GM18867 (cell line): ENCODE data around the gene DSCAM.

Experiments used
- ATAC-seq: cut with Tn5 transposase; IDR thresholded peaks from one replicate; pipeline ENCODE4 v1.9.1; 2021; ENCODE audit warnings: mild to moderate bottlenecking, moderate library complexity; ENCODE audit not compliant: unreplicated experiment

Gene DSCAM

GRCh38 chr21:40021558-40022351 lies 825.2 kb downstream of the DSCAM start:
- no peak for ATAC-seq

- ATAC-seq, result no peak
Observed at GRCh38 chr21:40020651-40021050, 826.3 kb downstream of the DSCAM start.

GRCh38 chr21:40018871-40019475 lies 828.0 kb downstream of the DSCAM start:
- no peak for ATAC-seq

DNA sequence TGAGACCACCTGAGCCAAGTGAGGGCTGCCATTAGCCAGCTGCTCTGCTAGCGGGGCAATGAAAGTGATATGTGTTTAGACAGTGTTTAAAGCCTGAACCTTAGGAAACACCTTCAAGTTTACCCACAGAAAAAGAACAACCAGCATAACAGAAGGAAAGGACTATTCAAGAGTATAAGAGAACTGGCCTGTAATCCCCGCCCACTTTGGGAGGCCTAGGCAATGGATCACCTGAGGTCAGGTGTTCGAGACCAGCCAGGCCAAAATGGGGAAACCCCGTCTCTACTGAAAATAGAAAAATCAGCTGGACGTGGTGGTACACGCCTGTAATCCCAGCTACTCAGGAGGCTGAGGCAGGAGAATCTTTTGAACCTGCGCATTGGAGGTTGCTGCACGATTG lies 830.3 kb downstream of the DSCAM start:
- no peak for ATAC-seq

DNA sequence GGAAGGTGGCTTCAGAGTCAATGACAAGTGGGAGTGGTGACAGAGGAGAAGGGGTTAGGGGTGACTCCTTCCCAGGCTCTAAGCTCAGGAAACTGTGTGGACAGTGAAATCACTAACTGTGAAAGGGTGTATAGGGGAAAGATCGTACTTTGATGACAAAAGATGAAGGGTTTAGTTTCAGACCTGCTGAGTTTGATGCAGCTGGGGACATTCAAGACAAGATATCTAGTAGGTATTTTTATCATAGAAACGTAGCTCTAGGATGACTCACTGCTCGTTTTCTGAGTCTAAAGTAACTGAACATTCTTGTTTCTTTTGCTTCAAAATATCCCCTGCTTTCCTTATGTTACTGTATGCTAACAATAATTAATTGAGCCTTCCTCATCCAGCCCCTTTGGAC lies 830.7 kb downstream of the DSCAM start:
- no peak for ATAC-seq

GRCh38 chr21:40015818-40016217 lies 831.1 kb downstream of the DSCAM start:
- no peak for ATAC-seq

- ATAC-seq, result no peak
Observed at GRCh38 chr21:40014394-40014793, 832.6 kb downstream of the DSCAM start.

GRCh38 chr21:40013001-40013735 lies 833.8 kb downstream of the DSCAM start:
- no peak for ATAC-seq

DNA sequence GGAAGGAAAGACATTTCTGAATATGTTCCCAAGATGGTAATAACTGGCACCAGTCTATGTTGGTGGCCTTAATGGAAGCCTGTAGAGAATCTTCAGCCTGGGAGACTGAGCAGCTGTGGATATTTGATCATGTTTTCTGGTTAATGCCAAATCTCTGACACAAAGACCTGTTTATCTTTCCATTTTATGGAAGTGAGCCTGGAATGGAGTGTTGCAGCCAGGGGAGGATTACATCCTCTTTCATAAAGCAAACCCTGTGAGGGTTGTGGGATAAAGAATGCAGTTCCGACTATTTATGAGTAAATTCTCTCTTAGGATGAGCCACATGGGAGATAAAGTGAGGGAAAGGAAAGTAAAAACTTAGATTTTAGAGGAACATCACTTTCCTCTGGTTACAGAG lies 835.6 kb downstream of the DSCAM start:
- no peak for ATAC-seq

- no peak for ATAC-seq
Observed at GRCh38 chr21:40002978-40003377, 844.0 kb downstream of the DSCAM start.

- ATAC-seq, result no peak
Observed at GRCh38 chr21:39984286-39984991, 862.5 kb downstream of the DSCAM start.

DNA sequence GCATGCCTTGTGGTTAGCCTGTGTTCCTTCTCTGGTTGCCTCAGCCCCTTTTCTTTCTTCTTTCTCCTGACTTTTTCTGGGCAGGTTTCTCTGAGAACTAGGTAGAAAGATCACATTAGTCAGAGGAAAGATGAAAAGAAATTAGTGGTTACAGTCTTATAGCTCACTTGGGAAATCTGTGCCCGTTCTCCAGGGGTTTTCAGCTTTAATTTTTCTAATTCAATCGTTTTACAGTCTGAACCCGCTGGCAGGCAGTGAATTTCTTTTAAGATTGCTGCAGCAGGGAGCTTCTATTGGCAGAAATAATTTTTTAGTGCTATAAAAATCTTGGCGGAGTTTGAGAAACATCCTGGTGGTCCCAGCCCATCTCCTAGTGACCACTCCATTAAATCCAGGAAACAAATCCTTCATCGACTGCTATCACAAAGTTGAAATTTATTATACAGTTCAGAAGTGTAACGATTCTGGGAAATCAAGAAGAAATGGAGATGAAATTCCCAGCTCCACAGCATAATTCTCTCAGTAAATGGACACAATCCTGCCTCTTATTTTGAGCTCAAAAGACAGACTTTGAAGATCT lies 866.6 kb downstream of the DSCAM start:
- ATAC-seq, result no peak

GRCh38 chr21:39979321-39979720 lies 867.6 kb downstream of the DSCAM start:
- ATAC-seq, result no peak

DNA sequence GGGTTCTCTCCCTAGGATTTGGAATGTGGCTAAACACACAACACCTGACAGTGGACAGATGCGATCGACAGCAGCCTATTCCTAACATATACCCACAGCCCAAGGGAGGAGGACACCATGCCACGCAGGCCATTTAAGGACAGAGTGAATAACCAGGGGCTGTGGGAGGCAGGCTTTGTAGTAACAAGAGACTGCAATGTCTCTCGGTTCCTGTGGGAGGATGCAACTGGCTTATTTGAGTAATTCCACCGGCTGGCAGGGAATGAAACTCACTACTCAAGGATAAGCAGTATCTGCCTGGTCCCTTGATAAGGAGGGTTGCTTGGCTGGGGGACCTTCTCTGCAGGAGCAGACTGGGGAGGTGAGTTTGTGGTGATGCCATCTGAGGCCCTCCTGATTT lies 870.2 kb downstream of the DSCAM start:
- no peak for ATAC-seq

DNA sequence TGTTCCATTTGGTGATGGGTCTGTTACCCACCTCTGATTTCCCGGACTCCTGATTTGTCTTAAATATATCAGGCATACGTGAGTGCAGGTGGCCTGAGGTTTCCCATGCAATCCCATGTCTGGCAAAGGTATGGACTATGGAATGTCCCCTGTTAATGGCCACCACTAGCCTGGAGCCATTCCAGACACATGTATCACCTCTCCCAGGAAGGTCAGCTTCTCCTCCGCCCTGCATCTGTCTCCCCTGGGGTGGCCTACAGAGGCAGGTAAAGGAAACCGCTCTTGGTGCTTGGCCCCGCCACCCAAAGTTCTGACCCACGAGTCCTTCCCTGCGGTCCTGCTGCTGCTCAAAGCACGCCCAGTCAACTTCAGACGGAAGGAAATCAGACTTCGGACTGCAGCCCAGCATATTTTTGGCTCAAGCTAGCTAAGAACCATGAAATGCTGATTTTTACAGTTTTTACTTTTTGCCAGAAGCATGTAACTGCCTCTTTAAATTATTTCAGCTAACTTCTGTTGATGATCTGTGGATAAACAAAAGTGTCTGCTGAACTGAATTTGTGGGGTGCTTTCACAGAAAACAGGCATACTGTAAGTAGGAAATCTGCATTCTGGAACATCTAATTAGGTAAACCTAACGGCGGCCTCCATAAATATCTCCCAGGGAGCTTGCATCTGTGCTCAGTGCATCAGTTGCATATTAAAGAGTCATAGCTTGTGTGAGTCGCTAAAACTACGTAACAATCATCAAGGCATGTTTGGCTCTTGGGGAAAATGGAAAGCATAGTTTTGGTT lies 873.8 kb downstream of the DSCAM start:
- no peak for ATAC-seq

DNA sequence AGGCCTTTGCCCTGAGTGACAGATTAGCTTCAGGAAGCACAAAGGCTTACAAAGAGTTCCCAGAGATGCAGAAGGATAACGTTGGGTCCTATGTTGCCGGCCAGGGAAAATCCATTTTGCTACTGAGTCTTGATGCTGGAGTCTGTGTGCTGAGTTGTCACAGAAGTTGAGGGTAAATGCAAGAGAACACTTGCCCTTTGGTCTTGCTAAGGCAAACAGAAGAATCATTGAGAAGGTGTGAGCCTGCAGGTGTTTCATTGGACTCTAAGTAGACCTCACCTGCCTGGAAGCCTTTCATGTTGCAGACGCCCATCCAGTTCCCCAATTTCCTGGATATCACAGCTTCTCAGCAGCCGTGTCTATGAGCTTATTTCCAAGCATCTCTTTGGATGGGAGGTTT lies 874.5 kb downstream of the DSCAM start:
- no peak for ATAC-seq

DNA sequence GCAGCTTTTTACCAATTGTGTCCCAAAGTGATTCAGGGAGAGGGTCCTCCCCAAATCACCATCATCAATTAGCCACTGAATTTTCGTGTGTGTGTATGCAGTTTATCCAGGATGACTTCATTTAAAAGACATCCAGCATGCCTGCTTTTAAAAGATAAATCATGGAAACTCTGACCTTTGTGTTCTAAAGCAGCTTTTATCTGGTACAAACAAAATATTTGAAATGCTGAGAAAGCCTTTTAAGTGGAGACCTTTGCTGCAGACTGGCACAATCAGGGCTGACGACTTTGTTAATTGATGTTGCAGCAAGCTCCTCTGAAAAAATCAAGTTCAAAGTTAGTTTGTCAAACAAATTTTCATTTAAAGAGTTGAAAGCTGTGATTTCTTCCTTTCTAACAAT lies 875.0 kb downstream of the DSCAM start:
- no peak for ATAC-seq

- no peak for ATAC-seq
Observed at GRCh38 chr21:39969691-39970364, 877.1 kb downstream of the DSCAM start.

DNA sequence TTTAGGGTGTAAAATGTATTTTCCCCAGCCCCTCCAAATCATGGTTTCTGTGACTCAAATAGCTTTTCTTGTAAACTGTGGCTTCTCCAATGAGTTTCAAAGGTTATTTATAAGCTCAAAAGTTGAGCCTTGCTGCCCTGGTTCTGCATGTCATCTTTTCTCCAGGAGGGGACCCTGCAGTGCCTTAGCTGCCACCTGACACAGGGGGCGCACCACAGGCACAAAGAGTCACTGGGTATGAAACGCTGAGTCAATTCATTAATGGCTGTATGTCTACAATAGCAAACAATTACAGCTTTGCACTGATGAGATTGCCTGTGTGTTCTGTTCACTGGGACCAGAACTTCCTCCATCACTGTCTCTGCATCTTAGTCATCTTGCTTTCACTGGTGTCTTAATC lies 878.9 kb downstream of the DSCAM start:
- no peak for ATAC-seq

GRCh38 chr21:39966786-39967185 lies 880.2 kb downstream of the DSCAM start:
- ATAC-seq, result no peak
